ENCODE results near the gene SLC51B. TPM values are rescaled to one million over a fixed set of nuclear protein-coding genes. Genes with fewer than 3 reads are reported as not detected.
A peak's percentile ranks its signal among the peaks of the same experiment; 100 is the strongest.
"Not testable (repeated sequence)": the region's sequence is repeated elsewhere in the genome, so short reads cannot be mapped to it uniquely, and the experiment has no call there.

SLC51B gene
- not detected for total RNA-seq
- long read RNA-seq = 0 reads

DNA sequence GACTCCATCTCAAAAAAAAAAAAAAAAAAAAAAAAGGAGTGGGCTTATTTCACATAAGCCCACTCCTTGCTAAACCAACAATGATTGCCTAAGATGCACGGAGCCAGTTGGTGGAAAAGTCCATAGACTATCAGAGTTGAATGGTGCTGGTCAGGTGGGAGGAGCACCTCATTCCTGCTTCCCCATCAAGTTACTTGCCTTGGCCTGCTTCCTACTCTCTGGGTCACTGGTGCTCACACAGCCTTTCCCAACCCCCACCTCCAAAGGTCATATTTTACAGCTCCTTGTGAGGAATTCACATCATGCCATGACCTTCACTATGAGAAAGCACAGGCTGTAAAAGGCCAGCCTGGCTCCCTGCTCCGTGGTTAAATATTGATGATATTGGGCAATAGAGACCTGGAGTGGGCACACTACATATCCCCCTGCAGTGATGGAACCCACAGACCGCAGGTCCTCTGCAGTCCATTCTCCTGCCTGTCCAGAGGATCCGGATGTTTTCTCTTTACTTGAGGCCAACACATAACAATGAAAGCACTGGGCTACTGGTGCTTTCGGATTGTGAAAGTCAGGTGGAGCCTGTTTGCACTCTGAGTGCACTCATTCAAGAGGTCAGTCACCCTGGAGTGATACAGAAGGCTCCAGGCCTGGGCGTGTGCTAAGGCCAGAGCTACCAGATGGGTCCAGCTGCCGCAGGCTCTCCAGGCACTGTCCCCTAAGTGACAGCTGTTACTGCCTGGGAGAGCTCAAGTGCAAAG, at the start of gene SLC51B:
Gene SLC51B, plus strand, starts transcription at position 664 of the 758 bp plus-strand sequence. CDS start 4,618 bp downstream, outside the sequence.
- DNase-seq = peak; percentile 75
- peak; percentile 75 for ATAC-seq (ENCODE audit: poor library complexity)
- intact Hi-C loops (cut with DNase I) = no loop called here

DNA sequence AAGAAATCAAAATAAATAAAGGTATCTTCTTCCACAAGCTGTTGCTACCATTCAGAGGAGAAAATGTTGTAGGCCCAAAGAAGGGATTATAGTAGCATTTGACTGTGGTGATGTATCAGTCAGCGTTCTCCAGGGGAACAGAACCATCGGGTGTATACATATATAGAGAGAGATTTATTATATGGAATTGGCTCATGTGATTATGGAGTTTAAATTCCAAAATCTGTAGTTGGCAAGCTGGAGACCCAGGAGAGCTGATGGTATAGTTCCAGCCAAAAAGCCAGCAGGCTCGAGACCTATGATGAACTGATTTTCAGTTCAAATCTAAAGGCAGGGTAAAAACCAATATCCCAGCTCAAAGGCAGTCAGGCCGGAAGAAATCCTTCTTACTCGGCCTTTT, 48.1 kb upstream of the SLC51B start:
- no peak for ATAC-seq (ENCODE audit: poor library complexity)
- intact Hi-C loops (cut with DNase I) = no loop called here
- no peak for DNase-seq

DNA sequence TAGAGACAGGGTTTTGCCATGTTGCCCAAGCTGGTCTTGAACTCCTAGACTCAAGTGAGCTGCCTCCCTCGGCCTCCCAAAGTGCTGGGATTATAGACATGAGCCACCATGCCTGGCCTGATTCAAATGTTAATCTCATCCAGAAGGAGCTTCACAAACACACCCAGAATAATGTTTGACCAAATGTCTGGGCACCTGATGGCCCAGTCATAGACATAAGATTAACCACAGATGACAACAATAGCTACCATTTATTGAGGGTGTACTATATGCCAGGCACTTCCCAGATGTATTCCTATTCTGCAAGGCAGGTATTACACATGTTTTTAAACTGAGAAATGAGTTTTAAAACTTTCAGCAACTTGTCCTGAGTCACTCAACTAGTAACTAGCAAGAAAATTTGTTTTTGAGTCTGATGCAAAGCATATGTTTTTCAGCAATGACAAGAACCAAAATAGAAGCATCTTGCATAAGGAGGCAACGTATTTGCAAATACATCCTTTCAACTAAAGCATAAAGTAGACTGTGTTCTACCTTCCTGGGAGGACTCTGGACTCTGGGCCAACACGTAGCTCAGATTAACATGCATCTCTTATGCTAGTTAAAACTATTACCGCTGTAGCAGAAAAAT, 47.3 kb upstream of the SLC51B start:
- intact Hi-C loops (cut with DNase I) = no loop called here
- DNase-seq (no peak), ATAC-seq (ENCODE audit: poor library complexity) (no peak)

DNA sequence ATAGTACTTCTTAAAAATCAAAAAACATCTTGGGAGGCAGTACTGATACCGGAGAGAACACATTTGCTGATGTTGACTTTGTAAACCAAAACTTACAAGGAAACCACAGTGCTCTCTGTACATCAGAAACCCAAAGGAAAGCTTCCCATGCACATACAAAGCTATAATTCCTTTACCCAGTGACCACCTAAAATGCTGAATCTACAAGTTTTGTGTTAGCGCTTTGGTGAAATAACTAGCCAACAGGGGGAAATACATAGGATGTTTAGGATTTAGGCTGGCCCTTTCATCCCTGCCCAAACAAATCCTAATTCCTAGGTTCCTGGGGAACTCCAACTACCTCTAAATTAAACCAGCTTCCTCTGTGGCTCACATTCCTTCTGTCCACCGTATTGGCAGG, 40.2 kb upstream of the SLC51B start:
- intact Hi-C loops (cut with DNase I) = no loop called here
- DNase-seq = no peak
- ATAC-seq (ENCODE audit: poor library complexity) = no peak

DNA sequence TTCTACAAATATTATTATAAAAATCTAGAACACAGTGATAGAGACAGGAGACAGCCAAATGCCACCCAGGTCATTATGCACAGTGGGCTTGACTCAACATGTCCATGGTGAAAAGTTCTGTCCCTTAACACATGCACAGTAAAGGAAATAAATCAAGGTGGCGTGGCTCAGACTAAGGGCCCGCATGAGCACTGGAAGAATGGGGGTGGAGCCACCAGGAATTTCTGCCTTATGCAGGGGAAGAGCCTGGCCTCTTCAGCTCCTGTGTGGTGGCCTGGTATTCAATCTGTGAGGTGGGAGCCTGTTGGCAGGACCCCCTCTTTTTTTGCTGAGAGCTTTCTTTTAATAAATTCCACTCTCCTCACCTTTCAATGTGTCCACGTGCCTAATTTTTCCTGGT, 38.3 kb upstream of the SLC51B start:
- DNase-seq (no peak), ATAC-seq (ENCODE audit: poor library complexity) (no peak)
- intact Hi-C loops (cut with DNase I) = no loop called here

DNA sequence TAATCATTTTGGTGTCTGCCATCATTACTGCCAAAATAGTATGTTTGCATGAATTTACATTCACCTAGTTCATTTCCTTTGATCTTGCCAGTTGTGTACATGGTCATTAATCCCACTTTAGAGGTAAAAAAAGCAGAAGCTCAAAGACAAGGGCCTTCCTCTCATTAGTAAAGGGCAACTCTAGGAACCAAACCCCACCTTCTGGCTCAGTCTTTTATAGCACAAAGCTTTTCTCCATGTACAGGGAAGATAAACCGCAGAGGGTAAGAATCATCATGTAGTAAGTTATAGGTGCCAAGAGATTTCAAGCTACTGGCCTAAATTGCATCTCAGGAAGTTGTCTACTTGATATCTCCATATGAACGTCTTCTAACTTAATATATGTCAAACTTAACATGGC, 36.2 kb upstream of the SLC51B start:
- intact Hi-C loops (cut with DNase I) = no loop called here
- DNase-seq (no peak), ATAC-seq (ENCODE audit: poor library complexity) (no peak)

DNA sequence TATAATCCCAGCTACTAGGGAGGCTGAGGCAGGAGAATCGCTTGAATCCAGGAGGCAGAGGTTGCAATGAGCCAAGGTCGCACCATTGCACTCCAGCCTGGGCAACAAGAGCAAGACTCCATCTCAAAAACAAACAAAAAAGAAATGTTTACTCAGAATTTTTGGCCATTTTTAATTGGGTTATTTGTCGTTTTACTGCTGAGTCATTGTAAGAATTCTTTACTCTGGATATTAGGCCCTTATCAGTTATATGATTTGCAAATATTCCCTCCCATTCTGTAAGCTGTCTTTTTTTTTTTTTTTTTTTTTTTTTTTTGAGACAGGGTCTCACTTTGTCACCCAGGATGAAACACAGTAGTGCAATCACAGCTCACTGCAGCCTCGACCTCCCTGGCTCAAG, 34.0 kb upstream of the SLC51B start:
- DNase-seq; intact Hi-C loops (cut with DNase I); ATAC-seq (ENCODE audit: poor library complexity): not testable (repeated sequence)

DNA sequence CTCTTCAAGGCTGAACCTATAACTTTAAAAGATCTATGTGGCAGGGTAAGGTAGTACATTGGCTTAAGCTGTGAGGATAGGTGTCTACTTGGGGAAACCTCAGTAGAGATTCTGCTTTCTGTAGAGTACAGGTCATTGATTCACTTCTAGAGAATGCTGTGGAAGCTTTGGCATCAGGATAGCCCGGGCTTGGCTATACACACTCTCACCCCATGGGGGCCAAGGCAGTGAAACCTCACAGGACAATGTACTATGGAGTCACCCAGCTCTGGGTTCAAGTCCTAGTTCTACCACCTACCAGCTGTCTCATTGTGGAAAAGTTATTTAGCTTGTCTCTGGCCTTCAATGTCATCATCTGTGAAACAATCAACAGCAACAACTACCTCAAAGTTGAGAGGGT, 24.8 kb upstream of the SLC51B start:
- intact Hi-C loops (cut with DNase I) = no loop called here
- DNase-seq (no peak), ATAC-seq (ENCODE audit: poor library complexity) (no peak)

DNA sequence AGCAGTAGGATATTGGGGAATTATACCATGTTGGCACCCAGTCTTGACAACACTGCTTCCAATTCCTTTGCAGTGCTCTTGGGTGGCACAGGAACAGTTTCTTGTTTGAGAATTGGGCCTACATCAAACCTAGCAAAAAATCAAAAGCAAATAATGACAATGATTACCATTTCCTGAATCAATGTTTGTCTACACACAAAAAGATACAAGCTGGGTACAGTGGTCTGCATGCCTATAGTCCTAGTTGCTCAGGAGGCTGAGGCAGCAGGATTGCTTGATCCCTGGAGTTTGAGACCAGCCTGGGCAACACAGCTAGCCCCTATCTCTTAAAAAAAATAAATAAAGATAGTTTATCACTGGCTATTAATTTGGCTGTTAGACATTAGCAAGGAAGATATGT, 23.7 kb upstream of the SLC51B start:
- no peak for DNase-seq
- intact Hi-C loops (cut with DNase I) = no loop called here
- no peak for ATAC-seq (ENCODE audit: poor library complexity)

DNA sequence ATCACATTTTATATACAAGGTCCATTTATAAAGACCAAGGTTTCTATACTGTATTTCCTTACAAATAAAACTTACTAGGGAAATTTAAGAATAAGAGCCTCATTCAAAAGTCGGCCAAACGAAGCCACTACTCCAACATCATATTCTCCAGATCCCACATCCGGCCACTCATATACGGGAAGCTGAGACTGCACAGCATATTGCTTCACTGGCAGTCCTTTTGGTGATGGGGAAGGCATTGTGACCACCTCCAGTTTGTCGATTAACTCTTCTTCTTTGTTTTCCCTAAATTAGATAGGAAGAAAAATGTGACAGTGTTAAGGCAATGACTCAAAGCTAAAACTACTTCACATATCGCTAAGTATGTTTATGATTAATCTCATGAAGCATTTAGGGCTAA, 18.4 kb upstream of the SLC51B start:
- intact Hi-C loops (cut with DNase I) = no loop called here
- no peak for ATAC-seq (ENCODE audit: poor library complexity)
- no peak for DNase-seq

DNA sequence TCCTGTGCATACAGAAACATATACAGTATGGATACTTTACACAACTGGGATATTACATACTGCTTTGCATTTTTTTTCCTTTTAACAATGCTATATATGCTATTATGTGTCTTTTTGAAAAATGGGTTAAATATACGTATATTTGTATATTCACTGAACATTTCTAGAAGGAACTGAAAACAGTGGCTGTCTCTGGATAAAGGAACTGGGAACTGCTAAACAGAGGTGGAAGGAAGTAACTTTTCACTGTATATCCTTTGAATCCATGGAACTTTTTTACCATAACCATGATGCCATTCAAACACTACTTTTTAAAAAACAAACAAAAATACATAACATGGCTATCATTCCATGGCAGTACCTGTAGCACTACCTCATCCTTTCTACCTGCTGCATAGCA, 17.6 kb upstream of the SLC51B start:
- intact Hi-C loops (cut with DNase I) = no loop called here
- ATAC-seq (ENCODE audit: poor library complexity) = no peak

DNA sequence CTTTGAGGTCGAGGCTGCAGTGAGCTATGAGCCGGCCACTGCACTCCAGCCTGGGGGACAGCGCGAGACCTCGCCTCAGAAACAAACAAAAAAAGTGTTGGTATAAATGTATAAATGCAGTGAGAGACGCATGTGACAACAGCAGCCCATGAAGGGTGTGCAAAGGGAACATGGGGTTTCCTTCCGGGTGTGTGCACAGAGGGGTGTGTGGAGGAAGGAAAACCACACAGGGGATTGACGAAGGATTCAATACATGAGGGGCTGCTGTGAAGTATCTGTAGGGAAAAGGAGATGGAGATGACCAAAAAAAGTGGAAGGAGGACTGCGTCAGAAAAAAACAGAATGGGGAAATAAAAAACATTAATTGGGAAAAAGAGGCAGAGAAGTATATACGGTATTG, 16.8 kb upstream of the SLC51B start:
- intact Hi-C loops (cut with DNase I) = no loop called here
- no peak for ATAC-seq (ENCODE audit: poor library complexity)

More for the DNA sequence above, 17.6 kb upstream of the SLC51B start:
- no peak for DNase-seq

DNA sequence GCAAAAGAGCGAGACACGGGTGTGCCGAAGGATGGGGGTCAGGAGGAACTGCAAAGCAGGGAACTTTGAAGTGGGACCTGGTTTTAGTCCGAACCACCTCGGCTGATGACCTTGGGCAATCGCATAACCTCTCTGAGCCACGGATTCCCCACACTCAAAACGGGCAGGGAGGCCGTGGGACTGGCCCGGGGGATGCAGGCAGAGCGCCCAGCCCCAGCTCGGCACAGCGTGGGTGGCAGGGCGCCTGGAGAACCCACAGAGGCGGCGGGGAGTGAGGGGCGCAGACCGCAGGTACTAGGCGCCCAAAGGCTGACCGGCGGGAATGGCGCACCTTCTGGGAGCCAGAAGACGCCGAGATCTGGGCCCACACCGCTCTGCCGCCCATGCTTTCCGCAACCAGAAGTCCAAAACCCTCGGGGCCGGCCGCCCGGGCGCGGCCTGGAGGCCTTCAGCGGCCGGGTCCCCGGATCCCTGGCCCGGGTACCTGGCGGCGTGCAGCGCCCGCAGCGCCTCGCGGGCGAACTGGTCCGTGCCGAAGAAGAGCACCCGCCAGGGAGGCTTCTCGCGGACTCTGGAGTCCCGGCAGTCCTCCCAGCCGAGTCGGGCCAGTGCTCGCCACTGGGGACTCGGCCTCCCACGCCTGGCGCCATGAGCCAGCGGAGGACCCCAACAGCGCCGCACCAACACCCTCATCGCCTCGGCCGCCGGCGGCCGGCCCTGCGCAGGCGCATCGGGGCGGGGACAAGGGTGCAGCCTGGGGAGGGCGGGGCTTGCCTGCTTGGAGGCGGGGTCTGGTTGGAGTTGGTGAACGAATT, 16.1 kb upstream of the SLC51B start, which contains the start of gene MTFMT:
Gene MTFMT, minus strand, starts transcription at position 719 of the 815 bp plus-strand sequence. Its CDS starts 26 bp downstream, at position 693.
- intact Hi-C loops (cut with DNase I) = no loop called here

More for the DNA sequence above, 16.8 kb upstream of the SLC51B start:
- DNase-seq = no peak

DNA sequence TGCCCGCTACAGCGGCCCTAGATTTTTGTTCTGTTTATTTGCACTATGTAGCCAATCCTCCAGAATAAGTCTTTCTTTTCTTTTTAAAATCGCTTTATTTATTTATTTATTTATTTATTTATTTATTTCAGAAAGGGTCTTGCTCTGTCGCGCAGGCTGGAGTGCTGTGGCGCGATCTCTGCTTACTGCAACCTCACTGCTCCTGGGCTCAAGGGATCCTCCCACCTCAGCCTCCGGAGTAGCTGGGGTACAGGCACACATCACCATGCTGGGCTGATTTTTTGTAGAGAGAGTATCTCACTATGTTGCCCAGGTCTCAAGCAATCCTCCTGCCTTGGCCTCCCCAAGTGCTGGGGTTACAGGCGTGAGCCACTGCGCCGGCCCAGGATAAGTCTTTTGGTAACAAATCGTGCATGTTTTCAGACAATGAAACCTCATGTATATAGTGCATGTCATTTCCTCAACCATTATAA, 15.4 kb upstream of the SLC51B start:
- intact Hi-C loops (cut with DNase I) = loop anchor here (10.0 kb wide), 1 partner anchor 55 kb away; no protein-coding TSS in a partner anchor
- DNase-seq (no peak), ATAC-seq (ENCODE audit: poor library complexity) (no peak)

More for the DNA sequence above, 16.1 kb upstream of the SLC51B start, which contains the start of gene MTFMT:
- peak; percentile 97 for DNase-seq
- peak; percentile 97 for ATAC-seq (ENCODE audit: poor library complexity)

DNA sequence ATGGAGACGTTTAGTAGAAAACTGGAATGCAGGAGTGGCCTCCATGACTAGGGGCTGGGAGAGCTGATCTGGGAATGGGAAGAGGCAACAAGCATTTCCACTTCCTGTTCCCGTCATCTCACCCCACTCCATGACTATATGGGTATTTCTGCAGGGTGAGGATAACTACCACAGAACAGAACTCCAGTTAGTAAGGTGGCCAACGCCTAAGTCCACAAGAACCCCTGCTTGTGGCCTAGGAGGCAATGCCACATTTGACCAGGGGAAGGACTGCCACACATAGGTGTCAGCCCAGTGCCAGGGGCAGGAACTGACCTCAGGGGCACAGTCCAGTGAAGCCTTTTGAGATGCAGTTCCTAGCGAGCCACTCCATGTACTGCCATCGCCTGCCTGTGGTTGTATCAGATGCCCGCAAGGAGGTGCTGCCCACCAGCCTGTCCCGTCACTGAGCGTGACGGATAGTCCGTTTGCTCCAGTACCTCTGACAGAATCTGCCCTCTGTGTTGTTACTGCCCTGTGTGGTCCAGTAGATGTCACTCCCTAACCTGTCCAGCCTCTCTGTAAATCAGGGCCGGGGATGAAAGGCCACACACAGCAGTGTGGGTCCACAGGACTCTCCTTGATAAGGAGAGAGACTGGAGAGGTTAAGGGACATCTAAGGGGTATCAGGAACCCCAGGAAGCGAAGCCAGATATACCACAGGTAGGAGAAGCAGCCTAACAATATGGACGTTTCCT, 12.2 kb upstream of the SLC51B start:
- DNase-seq (peak; percentile 64), ATAC-seq (ENCODE audit: poor library complexity) (peak; percentile 73)
- intact Hi-C loops (cut with DNase I) = loop anchor here (10.0 kb wide), 1 partner anchor 52 kb away; no protein-coding TSS in a partner anchor

DNA sequence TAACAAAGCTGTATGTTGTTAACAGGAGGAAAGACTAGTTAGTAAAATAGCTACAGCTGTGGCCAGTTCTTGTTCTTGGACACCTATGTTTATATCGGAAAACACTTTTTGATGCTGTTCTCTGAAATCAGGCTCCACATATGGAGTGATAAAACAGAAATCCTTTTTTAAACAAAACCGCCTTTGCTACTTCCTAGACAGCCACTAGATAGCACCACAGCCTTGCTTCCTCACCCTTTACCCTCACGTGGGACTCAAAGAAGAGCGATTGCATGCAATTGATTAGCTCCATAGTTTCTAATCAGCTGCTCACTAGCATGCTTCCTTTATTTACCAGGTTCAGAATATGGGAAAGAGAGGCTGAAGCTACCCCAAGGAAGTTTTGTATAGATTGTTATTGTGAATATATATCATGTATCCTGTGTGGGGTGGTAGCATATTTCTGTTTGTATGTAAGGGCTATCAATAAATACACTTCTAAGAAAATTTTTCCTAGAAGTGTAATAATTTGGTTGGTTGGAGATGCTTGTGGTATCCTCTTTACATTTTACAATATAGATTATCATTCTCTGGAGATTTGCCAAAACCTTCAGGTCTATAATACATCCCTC, 11.4 kb upstream of the SLC51B start:
- intact Hi-C loops (cut with DNase I) = loop anchor here (10.0 kb wide), 1 partner anchor 51 kb away; no protein-coding TSS in a partner anchor
- no peak for DNase-seq
- ATAC-seq (ENCODE audit: poor library complexity) = no peak

DNA sequence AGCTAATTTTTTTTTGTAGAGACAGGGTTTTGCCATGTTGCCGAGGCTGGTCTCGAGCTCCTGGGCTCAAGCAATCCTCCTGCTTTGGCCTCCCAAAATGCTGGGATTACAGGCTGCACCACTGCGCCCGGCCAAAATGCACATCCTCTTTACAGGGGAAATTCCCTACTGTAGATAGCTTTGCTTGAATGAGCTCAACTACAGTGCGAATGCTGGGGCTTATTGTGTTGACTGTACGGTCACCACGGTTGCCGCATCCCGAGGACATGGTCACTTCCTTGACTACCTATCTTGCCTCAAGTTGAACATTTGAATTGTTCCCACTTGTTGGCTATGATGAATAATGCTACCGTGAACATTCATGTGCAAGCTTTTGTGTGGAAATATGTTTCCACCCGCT, 10.5 kb upstream of the SLC51B start:
- DNase-seq (no peak), ATAC-seq (ENCODE audit: poor library complexity) (no peak)
- intact Hi-C loops (cut with DNase I) = loop anchor here (10.0 kb wide), 1 partner anchor 50 kb away; no protein-coding TSS in a partner anchor

DNA sequence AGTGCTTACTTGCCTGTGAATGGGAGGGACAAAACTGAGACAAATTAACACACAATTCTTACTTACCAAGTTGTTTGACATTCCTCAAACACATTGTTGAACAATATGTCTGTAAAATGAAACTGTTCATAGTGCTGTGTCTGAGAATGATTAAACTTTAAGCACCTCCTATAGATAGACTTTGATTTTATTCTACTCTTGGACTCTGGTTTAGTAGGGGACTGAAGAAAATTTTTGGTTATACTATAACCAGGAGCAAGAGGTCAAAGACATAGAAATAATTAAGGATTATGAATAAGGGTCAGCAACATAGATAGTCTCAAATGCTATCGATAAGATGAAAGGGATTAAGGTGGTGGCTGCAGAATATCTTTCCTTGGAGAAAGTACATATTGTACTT, 7.9 kb upstream of the SLC51B start:
- intact Hi-C loops (cut with DNase I) = loop anchor here (10.0 kb wide), 1 partner anchor 47 kb away; no protein-coding TSS in a partner anchor
- DNase-seq = no peak

More for the DNA sequence above, 7.9 kb upstream of the SLC51B start:
- no peak for ATAC-seq (ENCODE audit: poor library complexity)
